ENCODE measurements around the gene GCN1.

Gene GCN1

DNA sequence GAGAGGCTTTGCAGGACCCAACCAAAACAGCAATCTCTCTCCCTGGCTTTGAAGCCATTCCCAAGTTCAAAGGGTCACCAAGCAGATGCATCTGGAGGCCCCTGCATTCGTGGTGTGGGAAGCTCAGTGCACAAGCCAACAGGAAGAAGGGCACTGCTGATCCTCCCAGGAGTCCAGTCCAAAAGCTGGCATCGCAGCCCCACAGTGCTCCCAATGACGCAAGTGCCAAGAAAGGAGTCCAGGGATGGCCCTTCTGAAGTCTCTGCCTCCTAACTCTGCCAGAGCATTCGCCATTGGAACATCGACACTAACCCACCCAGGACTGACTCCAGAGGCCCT is 45.9 kb upstream of the GCN1 start:
- Histone ChIP-seq H3K27ac (peak overlapping the region; percentile 6), H3K4me3 (ENCODE audit: low read depth, low read length) (no peak overlapping the region), H3K4me2 (ENCODE audit: low read length) (no peak overlapping the region), H2AFZ (no peak overlapping the region), H3K79me2 (peaks cover 63% of the 10 kb centered on the region), H3K4me1 (peaks cover 28% of the 10 kb centered on the region), H3K9ac (no peak overlapping the region), H3K27me3 (ENCODE audit: control insufficient read depth, insufficient read depth, low read length) (no peaks in the 10 kb centered on the region), H3K36me3 (ENCODE audit: control insufficient read depth, insufficient read depth, low read length) (no peaks in the 10 kb centered on the region), H3K9me3 (ENCODE audit: control insufficient read depth, low read length) (no peaks in the 10 kb centered on the region)
- TF ChIP-seq, protein P1, sequence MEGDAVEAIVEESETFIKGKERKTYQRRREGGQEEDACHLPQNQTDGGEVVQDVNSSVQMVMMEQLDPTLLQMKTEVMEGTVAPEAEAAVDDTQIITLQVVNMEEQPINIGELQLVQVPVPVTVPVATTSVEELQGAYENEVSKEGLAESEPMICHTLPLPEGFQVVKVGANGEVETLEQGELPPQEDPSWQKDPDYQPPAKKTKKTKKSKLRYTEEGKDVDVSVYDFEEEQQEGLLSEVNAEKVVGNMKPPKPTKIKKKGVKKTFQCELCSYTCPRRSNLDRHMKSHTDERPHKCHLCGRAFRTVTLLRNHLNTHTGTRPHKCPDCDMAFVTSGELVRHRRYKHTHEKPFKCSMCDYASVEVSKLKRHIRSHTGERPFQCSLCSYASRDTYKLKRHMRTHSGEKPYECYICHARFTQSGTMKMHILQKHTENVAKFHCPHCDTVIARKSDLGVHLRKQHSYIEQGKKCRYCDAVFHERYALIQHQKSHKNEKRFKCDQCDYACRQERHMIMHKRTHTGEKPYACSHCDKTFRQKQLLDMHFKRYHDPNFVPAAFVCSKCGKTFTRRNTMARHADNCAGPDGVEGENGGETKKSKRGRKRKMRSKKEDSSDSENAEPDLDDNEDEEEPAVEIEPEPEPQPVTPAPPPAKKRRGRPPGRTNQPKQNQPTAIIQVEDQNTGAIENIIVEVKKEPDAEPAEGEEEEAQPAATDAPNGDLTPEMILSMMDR (IDR thresholded peaks at IDR 0.05), result no peak

DNA sequence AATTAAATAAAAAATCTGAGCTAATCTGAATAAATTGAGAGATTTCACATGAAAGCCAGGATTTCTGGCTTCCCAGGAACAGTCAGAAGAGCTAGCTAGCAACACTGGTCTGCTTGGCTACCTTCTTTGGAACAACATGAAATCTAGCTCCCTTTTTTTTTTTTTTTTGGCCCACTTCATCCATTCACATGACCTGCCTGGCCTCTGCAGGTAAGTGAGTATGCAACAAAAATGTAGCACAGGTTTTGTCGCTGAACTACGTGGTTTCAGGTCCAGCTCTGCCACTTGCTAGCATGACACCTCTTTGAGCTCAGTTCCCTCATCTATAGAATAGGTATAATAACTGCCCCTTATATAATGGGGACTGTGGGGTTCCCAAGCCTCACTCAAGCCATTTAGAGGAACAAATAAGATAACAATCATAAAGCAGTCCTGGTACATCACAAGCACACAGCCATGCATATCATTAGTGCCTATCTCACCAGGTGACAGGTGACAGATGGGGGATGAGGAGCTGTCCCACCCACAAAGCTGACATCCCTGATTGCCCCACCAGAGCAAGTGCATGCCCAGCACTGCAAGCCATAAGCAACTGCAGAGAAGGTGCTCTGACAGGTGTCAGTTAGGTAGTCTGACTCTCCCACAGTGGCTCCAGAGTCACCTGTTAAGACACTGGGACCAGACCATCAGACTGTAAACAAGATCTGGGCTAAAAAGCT is 45.4 kb upstream of the GCN1 start:
- TF ChIP-seq, protein P1 (IDR thresholded peaks at IDR 0.05), result no peak
- Histone ChIP-seq H2AFZ (no peak overlapping the region), H3K27me3 (ENCODE audit: control insufficient read depth, insufficient read depth, low read length) (no peaks in the 10 kb centered on the region), H3K36me3 (ENCODE audit: control insufficient read depth, insufficient read depth, low read length) (no peaks in the 10 kb centered on the region), H3K4me3 (ENCODE audit: low read depth, low read length) (no peak overlapping the region), H3K4me2 (ENCODE audit: low read length) (peak overlapping the region; percentile 3), H3K9me3 (ENCODE audit: control insufficient read depth, low read length) (no peaks in the 10 kb centered on the region), H3K27ac (peak overlapping the region; percentile 6), H3K9ac (no peak overlapping the region), H3K79me2 (peaks cover 65% of the 10 kb centered on the region), H3K4me1 (peaks cover 33% of the 10 kb centered on the region)

DNA sequence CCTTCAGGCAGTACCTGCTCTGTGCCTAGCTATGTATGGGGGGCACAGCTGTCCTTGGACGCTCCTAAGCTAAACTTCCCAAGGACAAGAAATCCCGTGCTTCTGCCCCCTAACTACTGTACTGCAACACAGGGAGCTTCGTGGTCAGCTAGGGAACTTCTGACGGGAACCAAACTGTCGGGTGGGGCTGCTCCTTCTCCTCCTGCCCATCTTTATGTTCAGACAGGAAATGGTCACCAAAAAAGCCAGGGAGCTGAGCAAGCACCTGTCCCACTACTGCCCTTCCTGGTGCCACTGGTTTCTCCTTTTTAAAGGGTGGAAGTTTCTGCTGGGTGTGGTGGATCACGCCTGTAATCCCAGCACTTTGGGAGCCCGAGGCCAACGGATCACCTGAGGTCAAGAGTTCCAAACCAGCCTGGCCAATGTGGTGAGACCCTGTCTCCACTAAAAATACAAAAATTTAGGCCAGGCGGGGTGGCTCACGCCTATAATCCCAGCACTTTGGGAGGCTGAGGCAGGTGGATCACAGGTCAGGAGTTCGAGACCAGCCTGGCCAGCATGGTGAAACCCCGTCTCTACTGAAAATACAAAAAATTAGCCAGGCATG is 44.4 kb upstream of the GCN1 start:
- Histone ChIP-seq H3K27me3 (ENCODE audit: control insufficient read depth, insufficient read depth, low read length) (no peaks in the 10 kb centered on the region), H2AFZ (no peak overlapping the region), H3K4me2 (ENCODE audit: low read length) (no peak overlapping the region), H3K4me3 (ENCODE audit: low read depth, low read length) (no peak overlapping the region), H3K79me2 (peaks cover 70% of the 10 kb centered on the region), H3K36me3 (ENCODE audit: control insufficient read depth, insufficient read depth, low read length) (no peaks in the 10 kb centered on the region), H3K4me1 (peaks cover 43% of the 10 kb centered on the region), H3K9ac (no peak overlapping the region), H3K9me3 (ENCODE audit: control insufficient read depth, low read length) (no peaks in the 10 kb centered on the region), H3K27ac (peak overlapping the region; percentile 11)
- TF ChIP-seq, protein P1 (IDR thresholded peaks at IDR 0.05), result no peak

DNA sequence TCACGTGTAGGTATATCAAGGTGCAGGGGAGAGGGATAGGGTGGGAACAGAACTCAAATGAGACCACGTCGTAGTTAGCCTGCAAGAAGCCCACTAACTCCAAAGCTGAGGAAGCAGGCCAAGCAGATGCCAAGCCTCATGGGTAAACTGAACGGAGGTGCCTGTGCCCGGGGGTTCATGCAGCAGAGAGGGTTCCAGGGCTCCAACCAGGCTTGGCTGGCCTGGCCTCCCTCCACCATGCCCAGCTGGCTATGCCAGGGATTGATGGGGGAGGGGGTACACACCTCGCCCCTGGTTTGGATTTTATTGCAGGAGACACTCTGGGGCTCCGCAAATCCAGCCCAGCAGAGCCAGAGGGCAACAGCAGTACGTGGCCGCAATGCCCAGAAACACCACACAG is 43.7 kb upstream of the GCN1 start:
- no peaks in the 10 kb centered on the region for H3K36me3 ChIP-seq (ENCODE audit: control insufficient read depth, insufficient read depth, low read length)
- no peak overlapping the region for H2AFZ ChIP-seq
- TF ChIP-seq, protein P1 (IDR thresholded peaks at IDR 0.05), result no peak
- peak overlapping the region; percentile 30 for H3K27ac ChIP-seq
- H3K4me2 ChIP-seq (ENCODE audit: low read length), result no peak overlapping the region
- H3K27me3 ChIP-seq (ENCODE audit: control insufficient read depth, insufficient read depth, low read length), result no peaks in the 10 kb centered on the region
- no peak overlapping the region for H3K9ac ChIP-seq
- H3K9me3 ChIP-seq (ENCODE audit: control insufficient read depth, low read length), result no peaks in the 10 kb centered on the region
- peaks cover 72% of the 10 kb centered on the region for H3K79me2 ChIP-seq
- peaks cover 44% of the 10 kb centered on the region for H3K4me1 ChIP-seq
- H3K4me3 ChIP-seq (ENCODE audit: low read depth, low read length), result no peak overlapping the region

Measured in parathyroid adenoma (tissue), 2 donors.